SK-N-SH treated with all-trans-retinoic acid at 6 μM for 48 hours (cell line): ENCODE measurements around the gene MYO15A.

ENCODE experiments used
- ARNTL ChIP-seq: fragments of 450-650 bp; formaldehyde crosslinking; IDR thresholded peaks from 2 replicates; pipeline ENCODE4 v1.5.0; 2020; ENCODE audit warnings: low read depth, mild to moderate bottlenecking, moderate library complexity, borderline replicate concordance
- GLIS3 ChIP-seq: fragments of 250-450 bp; sonication (Bioruptor Pico); IDR thresholded peaks from 2 replicates; pipeline ENCODE4 v1.5.0; 2020; ENCODE audit warnings: mild to moderate bottlenecking, moderate library complexity
- ISL1 ChIP-seq: fragments of 250-450 bp; sonication (Bioruptor Pico); IDR thresholded peaks from 2 replicates; pipeline ENCODE4 v2.1.2; 2022; ENCODE audit warnings: mild to moderate bottlenecking, moderate library complexity
- ZNF565 ChIP-seq: fragments of 450-650 bp; formaldehyde crosslinking; conservative IDR thresholded peaks from 2 replicates; pipeline ENCODE4 v1.5.0; 2020; ENCODE audit warnings: low read depth, mild to moderate bottlenecking, moderate library complexity
- TF ChIP-seq, protein P1 (sequence below): fragments of 250-450 bp; sonication (Bioruptor Pico); IDR thresholded peaks from 2 replicates; pipeline ENCODE4 v1.5.1; 2021; ENCODE audit warnings: mild to moderate bottlenecking, moderate library complexity
- TF ChIP-seq, protein P2 (sequence below): fragments of 250-450 bp; sonication (Bioruptor Pico); IDR thresholded peaks from 2 replicates; pipeline ENCODE4 v1.8.0; 2020; ENCODE audit warnings: mild to moderate bottlenecking, moderate library complexity, borderline replicate concordance
- TF ChIP-seq, protein P3 (sequence below): fragments of 250-450 bp; sonication (Bioruptor Pico); IDR thresholded peaks from 2 replicates; pipeline ENCODE4 v1.8.0; 2021; ENCODE audit warnings: low read depth, mild to moderate bottlenecking, moderate library complexity, borderline replicate concordance

DNA sequence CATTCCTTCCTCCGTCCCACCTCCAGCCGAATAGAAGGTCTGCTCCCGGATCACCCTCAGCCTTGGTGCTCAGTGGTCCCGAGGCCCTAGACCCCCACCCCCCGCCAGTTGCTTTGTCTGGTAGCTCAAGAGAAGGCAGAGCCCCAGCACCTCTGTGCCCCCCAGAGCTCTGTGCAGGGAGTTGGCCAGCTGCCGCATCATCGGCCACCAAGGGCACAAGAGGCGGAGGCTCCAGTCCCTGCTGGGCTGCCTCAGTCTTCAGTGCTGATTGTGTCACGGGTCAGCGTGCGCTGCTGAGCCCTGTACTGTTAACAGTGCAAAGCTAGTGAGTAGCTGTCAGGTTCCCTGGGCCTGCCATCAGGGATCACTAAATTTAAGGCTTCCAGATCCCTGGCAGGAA, 43.0 kb upstream of the MYO15A start:
- TF ChIP-seq GLIS3 (CRISPR knock-in tag) (no peak), ARNTL (no peak), ZNF565 (CRISPR knock-in tag) (no peak), ISL1 (CRISPR knock-in tag) (no peak)
- TF ChIP-seq, protein P1, sequence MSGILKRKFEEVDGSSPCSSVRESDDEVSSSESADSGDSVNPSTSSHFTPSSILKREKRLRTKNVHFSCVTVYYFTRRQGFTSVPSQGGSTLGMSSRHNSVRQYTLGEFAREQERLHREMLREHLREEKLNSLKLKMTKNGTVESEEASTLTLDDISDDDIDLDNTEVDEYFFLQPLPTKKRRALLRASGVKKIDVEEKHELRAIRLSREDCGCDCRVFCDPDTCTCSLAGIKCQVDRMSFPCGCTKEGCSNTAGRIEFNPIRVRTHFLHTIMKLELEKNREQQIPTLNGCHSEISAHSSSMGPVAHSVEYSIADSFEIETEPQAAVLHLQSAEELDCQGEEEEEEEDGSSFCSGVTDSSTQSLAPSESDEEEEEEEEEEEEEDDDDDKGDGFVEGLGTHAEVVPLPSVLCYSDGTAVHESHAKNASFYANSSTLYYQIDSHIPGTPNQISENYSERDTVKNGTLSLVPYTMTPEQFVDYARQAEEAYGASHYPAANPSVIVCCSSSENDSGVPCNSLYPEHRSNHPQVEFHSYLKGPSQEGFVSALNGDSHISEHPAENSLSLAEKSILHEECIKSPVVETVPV (CRISPR knock-in tag) = no peak
- TF ChIP-seq, protein P2, sequence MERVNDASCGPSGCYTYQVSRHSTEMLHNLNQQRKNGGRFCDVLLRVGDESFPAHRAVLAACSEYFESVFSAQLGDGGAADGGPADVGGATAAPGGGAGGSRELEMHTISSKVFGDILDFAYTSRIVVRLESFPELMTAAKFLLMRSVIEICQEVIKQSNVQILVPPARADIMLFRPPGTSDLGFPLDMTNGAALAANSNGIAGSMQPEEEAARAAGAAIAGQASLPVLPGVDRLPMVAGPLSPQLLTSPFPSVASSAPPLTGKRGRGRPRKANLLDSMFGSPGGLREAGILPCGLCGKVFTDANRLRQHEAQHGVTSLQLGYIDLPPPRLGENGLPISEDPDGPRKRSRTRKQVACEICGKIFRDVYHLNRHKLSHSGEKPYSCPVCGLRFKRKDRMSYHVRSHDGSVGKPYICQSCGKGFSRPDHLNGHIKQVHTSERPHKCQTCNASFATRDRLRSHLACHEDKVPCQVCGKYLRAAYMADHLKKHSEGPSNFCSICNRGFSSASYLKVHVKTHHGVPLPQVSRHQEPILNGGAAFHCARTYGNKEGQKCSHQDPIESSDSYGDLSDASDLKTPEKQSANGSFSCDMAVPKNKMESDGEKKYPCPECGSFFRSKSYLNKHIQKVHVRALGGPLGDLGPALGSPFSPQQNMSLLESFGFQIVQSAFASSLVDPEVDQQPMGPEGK (CRISPR knock-in tag) = no peak
- TF ChIP-seq, protein P3, sequence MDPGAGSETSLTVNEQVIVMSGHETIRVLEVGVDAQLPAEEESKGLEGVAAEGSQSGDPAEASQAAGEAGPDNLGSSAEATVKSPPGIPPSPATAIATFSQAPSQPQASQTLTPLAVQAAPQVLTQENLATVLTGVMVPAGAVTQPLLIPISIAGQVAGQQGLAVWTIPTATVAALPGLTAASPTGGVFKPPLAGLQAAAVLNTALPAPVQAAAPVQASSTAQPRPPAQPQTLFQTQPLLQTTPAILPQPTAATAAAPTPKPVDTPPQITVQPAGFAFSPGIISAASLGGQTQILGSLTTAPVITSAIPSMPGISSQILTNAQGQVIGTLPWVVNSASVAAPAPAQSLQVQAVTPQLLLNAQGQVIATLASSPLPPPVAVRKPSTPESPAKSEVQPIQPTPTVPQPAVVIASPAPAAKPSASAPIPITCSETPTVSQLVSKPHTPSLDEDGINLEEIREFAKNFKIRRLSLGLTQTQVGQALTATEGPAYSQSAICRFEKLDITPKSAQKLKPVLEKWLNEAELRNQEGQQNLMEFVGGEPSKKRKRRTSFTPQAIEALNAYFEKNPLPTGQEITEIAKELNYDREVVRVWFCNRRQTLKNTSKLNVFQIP = no peak
